K562 (cell line): Measurements from ENCODE around the gene ZSCAN29. TPM values are rescaled to one million over a fixed set of nuclear protein-coding genes. Genes with fewer than 3 reads are reported as not detected.

Experiments
- C11orf30 ChIP-seq: fragments of 450-650 bp; IDR thresholded peaks from 2 replicates; pipeline ENCODE4 v1.6.1; 2016; ENCODE audit warnings: low read depth, mild to moderate bottlenecking
- EHMT2 ChIP-seq: fragments of 450-650 bp; IDR thresholded peaks from 2 replicates; pipeline ENCODE4 v1.6.1; 2018; ENCODE audit warnings: antibody characterized with exemption
- ESRRB ChIP-seq: fragments of 250-450 bp; sonication (Bioruptor Pico); IDR thresholded peaks from 2 replicates; pipeline ENCODE4 v1.5.0; 2020; ENCODE audit warnings: mild to moderate bottlenecking, moderate library complexity, borderline replicate concordance
- KAT2B ChIP-seq: IDR thresholded peaks from one replicate; pipeline ENCODE4 v1.6.1; 2012; ENCODE audit warnings: low read depth, mild to moderate bottlenecking, control low read depth, inconsistent platforms, low read length, moderate library complexity
- RCOR1 ChIP-seq, 2 experiments: IDR thresholded peaks; 2 replicates each; pipeline ENCODE4 v1.6.1; 2012; ENCODE audit warnings: low read depth in 2 of 2, low read length in 2 of 2, borderline replicate concordance in 1 of 2, improper control_type of control experiment in 1 of 2
- TRIM28 ChIP-seq: fragments of 450-650 bp; IDR thresholded peaks from 2 replicates; pipeline ENCODE4 v1.6.1; 2017
- XRCC3 ChIP-seq: fragments of 450-650 bp; IDR thresholded peaks from 2 replicates; pipeline ENCODE4 v1.6.1; 2017; ENCODE audit warnings: mild to moderate bottlenecking, moderate library complexity
- ZSCAN32 ChIP-seq: fragments of 450-650 bp; formaldehyde crosslinking; IDR thresholded peaks from 2 replicates; pipeline ENCODE4 v1.4.0; 2020; ENCODE audit warnings: mild to moderate bottlenecking, moderate library complexity
- polyA plus RNA-seq, 8 experiments: library from polyadenylated mRNA; depleted of rRNA in 4 of 8; stranded (reverse) in 5 of 8; unstranded in 3 of 8; fragments of >200 nt; fragmentation: Nextera tagmentation in 2 of 8; fragmentation: Illumina TruSeq in 1 of 8; extraction: Ambion mirVana in 2 of 8; extraction: Trizol in 1 of 8; gene quantifications; 2 replicates each; pipeline versions ENCODE4 v1.2.1 to v1.2.3, GENCODE V29; 2011 to 2014; ENCODE audit warnings: inconsistent platforms in 1 of 8, missing spikeins in 1 of 8
- total RNA-seq, 7 experiments: library from RNA; depleted of rRNA in 6 of 7; stranded (reverse); fragments of >200 nt in 6 of 7; fragmentation: Illumina TruSeq in 2 of 7; extraction: Trizol in 2 of 7; gene quantifications; 2 replicates each; pipeline versions ENCODE4 v1.2.1 to v1.2.3, GENCODE V29; 2011 to 2021; ENCODE audit warnings: low replicate concordance in 1 of 7
- TF ChIP-seq, protein P1 (sequence below): fragments of 250-450 bp; sonication (Bioruptor Pico); IDR thresholded peaks from 2 replicates; pipeline ENCODE4 v1.8.0; 2021; ENCODE audit warnings: mild to moderate bottlenecking, moderate library complexity
- TF ChIP-seq, protein P2 (sequence below): IDR thresholded peaks from 3 replicates; pipeline ENCODE4 v1.6.1; 2011; ENCODE audit warnings: borderline replicate concordance, mild to moderate bottlenecking, moderate library complexity; ENCODE audit not compliant: insufficient read length; ENCODE audit errors: extremely low read depth

Gene ZSCAN29
- total and polyA plus RNA-seq, 9 of the 15 experiments (the other 6 are each of a cell fraction or from before 2014, with no cell fraction given) = 2.5 to 28.6 (median 19.7) TPM

DNA sequence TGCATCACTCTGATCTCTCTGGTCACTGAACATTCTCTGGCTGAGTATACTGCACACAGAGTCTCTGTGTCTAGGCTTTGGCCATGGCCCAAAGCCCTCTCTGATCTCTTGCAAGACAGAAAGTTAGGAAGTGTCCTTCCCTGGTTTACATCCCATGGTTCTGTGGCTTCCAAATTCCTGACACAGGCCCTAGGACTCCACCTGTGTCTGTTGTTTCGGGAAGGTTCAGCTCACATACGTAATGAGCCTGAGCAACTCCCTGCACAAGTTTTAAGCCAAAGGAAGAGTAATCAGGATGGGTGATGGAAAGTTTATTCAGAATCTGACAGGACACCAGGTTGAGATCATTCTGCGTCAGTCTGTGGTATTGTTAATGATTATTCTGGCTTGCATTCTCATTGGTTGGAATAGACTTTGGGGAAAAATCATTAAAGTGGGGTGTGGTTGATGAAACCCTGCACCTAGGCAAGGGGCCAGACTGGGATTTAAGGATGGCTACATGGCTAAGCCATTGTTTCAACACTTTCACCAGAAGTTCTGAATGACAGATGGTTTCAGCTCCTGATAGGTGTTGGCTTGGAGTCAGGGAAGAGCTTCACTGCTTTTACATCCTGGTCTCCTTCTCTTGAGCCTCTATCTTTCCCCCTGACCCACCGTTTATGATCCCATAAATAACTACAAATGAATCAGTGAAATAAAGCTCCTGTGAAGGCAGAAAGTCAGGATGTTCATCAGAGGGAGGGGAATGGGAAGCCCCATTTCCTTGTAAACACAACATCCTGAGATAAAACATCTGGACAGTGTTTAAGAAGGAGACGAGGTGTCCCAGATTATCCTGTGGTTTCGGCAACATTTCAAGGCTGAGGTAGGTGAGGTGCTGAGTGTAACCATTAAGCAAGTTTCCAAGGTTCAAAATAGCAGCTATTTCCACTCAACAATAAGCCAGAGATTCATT, 54.5 kb downstream of the ZSCAN29 start (continued):
- TF ChIP-seq, protein P1, sequence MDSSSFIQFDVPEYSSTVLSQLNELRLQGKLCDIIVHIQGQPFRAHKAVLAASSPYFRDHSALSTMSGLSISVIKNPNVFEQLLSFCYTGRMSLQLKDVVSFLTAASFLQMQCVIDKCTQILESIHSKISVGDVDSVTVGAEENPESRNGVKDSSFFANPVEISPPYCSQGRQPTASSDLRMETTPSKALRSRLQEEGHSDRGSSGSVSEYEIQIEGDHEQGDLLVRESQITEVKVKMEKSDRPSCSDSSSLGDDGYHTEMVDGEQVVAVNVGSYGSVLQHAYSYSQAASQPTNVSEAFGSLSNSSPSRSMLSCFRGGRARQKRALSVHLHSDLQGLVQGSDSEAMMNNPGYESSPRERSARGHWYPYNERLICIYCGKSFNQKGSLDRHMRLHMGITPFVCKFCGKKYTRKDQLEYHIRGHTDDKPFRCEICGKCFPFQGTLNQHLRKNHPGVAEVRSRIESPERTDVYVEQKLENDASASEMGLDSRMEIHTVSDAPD (CRISPR knock-in tag) = no peak
- no peak for TF ChIP-seq XRCC3
- no peak for TF ChIP-seq C11orf30
- no peak for TF ChIP-seq ZSCAN32 (CRISPR knock-in tag)
- no peak for TF ChIP-seq ESRRB (CRISPR knock-in tag)
- no peak for TF ChIP-seq EHMT2
- TF ChIP-seq, protein P2, sequence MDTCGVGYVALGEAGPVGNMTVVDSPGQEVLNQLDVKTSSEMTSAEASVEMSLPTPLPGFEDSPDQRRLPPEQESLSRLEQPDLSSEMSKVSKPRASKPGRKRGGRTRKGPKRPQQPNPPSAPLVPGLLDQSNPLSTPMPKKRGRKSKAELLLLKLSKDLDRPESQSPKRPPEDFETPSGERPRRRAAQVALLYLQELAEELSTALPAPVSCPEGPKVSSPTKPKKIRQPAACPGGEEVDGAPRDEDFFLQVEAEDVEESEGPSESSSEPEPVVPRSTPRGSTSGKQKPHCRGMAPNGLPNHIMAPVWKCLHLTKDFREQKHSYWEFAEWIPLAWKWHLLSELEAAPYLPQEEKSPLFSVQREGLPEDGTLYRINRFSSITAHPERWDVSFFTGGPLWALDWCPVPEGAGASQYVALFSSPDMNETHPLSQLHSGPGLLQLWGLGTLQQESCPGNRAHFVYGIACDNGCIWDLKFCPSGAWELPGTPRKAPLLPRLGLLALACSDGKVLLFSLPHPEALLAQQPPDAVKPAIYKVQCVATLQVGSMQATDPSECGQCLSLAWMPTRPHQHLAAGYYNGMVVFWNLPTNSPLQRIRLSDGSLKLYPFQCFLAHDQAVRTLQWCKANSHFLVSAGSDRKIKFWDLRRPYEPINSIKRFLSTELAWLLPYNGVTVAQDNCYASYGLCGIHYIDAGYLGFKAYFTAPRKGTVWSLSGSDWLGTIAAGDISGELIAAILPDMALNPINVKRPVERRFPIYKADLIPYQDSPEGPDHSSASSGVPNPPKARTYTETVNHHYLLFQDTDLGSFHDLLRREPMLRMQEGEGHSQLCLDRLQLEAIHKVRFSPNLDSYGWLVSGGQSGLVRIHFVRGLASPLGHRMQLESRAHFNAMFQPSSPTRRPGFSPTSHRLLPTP = no peak
- TF ChIP-seq TRIM28 = no peak
- TF ChIP-seq RCOR1 (IDR thresholded peaks at IDR 0.05; ENCODE audit: borderline replicate concordance in 1 of 2, low read depth in 2 of 2, low read length in 2 of 2) = no peak
- no peak for TF ChIP-seq KAT2B
